GM18858 (cell line): ENCODE measurements around the gene RNF26.

ENCODE experiments used
- ATAC-seq: cut with Tn5 transposase; IDR thresholded peaks from one replicate; pipeline ENCODE4 v1.9.1; 2021; ENCODE audit not compliant: unreplicated experiment

The RNF26 gene

GRCh38 chr11:119335655-119336543 is 1.6 kb downstream of the RNF26 start:
- ATAC-seq, result no peak

DNA sequence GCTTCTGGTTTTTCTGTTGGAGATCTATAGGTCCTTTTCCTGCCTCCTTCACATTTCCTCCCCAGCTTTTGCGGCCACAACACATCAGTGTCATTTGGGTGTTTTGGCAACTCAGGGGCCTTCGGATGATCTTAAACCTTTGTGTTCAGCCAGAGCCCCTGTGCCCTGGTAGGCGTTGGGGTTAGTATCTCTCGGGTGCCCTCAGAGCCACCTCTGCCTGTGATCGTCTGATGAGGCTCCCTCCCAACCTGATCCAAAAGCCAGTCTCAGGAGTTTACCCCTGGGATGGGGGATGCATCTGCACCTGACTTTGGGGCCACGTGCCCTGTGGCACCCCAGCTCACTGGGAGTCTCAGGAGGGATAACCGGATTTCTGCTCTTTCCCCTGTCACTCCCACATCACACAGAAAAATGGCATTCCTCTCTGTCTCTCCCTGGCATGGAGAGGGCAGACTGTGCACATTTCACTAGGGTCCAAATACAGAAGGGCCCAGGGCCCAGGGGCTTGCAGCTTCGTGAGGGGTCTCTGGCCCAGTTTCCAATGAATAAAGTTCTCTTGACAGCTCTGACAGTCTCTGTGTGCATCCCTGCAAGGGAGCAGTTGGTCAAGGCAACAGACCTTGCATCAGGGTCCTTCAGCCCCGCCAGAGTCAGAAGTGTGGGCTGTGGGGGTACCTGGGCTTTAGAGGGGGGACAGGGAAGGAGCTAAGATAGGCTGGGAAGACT is 2.6 kb downstream of the RNF26 start:
- no peak for ATAC-seq

GRCh38 chr11:119337581-119338317 is 3.4 kb downstream of the RNF26 start:
- ATAC-seq, result no peak

DNA sequence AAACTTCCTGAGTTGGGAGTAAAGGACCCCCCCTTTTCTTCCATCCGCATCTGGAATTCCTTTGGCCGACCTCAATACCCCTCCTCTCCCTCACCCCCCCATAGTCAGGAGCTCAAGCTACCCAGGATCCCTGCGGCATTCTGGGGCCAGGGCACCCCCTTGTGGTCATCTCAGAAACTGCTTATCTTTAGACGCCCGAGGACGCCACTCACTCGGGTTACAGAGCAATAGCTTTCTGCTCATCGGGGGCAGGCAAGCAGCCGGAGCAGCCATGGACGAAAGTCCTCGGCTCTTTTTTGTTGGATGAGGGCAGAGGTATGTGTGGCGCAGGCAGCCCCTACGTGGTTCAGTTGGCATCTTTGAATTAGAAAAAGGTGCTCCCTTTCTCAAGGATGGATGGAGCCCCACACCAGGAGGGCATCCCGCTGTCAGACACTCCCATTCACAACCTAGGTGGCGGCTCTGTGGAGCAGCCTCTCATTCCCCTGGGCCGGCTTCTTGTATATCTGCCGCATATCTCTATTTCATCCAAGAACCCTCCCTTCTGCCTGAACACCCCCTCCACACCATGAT is 4.1 kb downstream of the RNF26 start:
- ATAC-seq, result no peak

- no peak for ATAC-seq
Measured at GRCh38 chr11:119338965-119339588, 4.8 kb downstream of the RNF26 start.

GRCh38 chr11:119339589-119340334 is 5.4 kb downstream of the RNF26 start:
- ATAC-seq, result no peak

- no peak for ATAC-seq
Measured at GRCh38 chr11:119340335-119341221, 6.3 kb downstream of the RNF26 start, which contains the start of gene C1QTNF5. TSS of gene C1QTNF5 (minus strand) at chr11:119340883. CDS start at chr11:119340397, 486 bp downstream.

DNA sequence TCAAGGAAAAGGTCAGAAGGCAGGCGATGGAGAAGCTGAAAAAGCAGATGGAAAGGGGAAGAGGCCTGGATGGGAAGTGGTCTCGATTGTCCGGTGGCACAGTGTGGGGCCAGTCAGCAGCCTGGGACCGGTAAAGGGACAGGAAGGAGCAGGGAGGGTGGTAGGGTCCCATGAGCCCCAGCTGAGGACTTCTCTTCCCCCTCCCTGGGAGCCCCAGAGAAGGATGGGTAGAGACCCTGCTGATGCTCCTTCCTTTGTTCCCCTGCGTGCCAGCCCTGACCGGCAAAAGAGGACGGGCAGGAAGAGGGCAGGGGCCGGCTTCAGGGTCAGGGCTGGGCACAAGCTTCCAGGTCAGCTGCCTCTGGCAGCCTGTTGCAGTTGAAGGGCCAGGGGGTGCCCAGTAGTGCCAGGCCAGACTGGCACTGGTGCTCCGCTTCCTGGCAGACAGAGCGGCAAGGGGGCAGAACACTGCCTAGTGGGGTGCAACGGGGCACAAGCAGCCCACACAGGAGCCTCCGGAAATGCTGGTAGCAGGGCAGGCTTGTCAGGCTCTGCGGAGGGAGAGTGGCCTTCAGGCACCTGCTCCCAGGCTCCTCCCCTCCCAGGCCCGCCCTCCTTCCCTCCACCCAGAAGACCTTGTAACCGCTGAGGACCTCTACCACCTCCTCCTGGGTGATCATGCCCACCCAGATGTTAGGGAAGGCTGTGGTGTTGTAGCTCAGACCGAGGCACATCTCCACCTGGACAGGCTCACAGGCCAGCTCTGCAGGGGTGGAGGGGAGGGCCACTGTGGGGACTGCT is 7.1 kb downstream of the RNF26 start:
- no peak for ATAC-seq

DNA sequence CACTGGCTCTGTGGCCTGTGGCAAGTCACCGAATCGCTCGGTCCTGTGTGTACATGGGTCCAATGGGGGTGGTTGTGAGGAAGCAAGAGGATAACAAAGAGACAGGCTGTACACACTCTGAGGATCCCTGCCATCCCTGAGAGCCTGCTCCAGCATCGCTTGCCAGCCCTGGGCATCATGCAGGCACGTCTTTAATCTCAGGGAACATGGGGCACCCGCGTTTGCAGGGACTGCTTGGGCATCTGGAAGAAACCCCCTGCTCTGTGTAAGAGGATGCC is 7.6 kb downstream of the RNF26 start:
- ATAC-seq, result no peak

- no peak for ATAC-seq
Measured at GRCh38 chr11:119342362-119343130, 8.2 kb downstream of the RNF26 start.

- ATAC-seq, result no peak
Measured at GRCh38 chr11:119343726-119344125, 9.4 kb downstream of the RNF26 start.

- ATAC-seq, result no peak
Measured at GRCh38 chr11:119344291-119345010, 10.1 kb downstream of the RNF26 start.

- ATAC-seq, result no peak
Measured at GRCh38 chr11:119345685-119346084, 11.4 kb downstream of the RNF26 start.

DNA sequence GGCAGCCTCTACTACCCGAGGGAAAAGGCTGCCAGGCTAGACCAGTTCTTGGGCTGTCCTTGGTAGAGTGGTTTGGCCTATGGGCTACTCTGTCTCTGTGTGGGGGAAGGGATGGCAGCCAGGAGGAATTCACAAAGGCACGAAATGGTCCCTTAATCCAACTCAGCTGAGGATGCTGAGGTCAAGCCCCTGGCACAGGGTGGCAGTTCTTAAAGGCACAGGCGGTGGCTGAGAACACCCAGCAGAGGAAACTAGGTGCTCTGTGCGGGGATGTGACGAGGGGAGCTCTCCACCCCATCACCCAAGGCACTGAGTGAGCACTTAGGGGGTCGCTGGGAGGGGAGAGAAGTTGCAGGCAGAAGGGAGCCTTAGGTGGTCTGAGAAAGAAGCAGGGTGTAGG is 12.3 kb downstream of the RNF26 start, which contains the start of gene MFRP:
MFRP (minus strand) TSS at position 101 of the 400 bp plus-strand sequence. CDS start 192 bp downstream, outside the sequence.
- no peak for ATAC-seq

GRCh38 chr11:119347242-119347641 is 12.9 kb downstream of the RNF26 start:
- no peak for ATAC-seq

GRCh38 chr11:119347940-119348605 is 13.7 kb downstream of the RNF26 start:
- ATAC-seq, result no peak
